ENCODE results near the gene ULK1.

The ULK1 gene

GRCh38 chr12:131928711-131929580 is 34.5 kb downstream of the ULK1 start, which contains the start of gene PUS1:
Gene PUS1 (plus strand): TSS chr12:131929276. CDS start chr12:131929723, 447 bp downstream.
- Histone ChIP-seq H2BK15ac (ENCODE audit: low read depth, poor library complexity, severe bottlenecking) (peak within 1 kb of the TSS; percentile 93), H3K27me3 (ENCODE audit: control insufficient read depth in 1 of 2, insufficient read depth in 1 of 2, low read length in 2 of 2) (no peaks in the 10 kb centered on the region), H3K4me3 (ENCODE audit: insufficient read depth in 1 of 2, low read depth in 1 of 2, low read length in 2 of 2) (peak within 1 kb of the TSS; percentile 88 to 90), H2BK5ac (ENCODE audit: low read depth, low read length, poor library complexity, severe bottlenecking) (peak within 1 kb of the TSS; percentile 48), H3K36me3 (ENCODE audit: control insufficient read depth in 1 of 2, insufficient read depth in 2 of 2, low read depth in 1 of 2, low read length in 2 of 2) (peaks cover 23% of the 10 kb centered on the region in 2 experiments), H3K4ac (ENCODE audit: low read depth in 1 of 2, low read length in 2 of 2) (peak within 1 kb of the TSS; percentile 53 to 95), H3K9ac (ENCODE audit: low read length) (peak within 1 kb of the TSS; percentile 91), H3K4me1 (ENCODE audit: control insufficient read depth, insufficient read depth, low read depth, low read length) (peaks cover 12% of the 10 kb centered on the region), H2BK120ac (ENCODE audit: low read depth, low read length) (peak within 1 kb of the TSS; percentile 94), H4K8ac (ENCODE audit: low read length) (peak within 1 kb of the TSS; percentile 74), H3K79me1 (replicated peaks; ENCODE audit: low read length, poor library complexity, severe bottlenecking) (peaks cover 26% of the 10 kb centered on the region), H4K91ac (ENCODE audit: low read length) (peak within 1 kb of the TSS; percentile 80), H3K9me3 (ENCODE audit: control insufficient read depth, low read length) (no peaks in the 10 kb centered on the region), H2AK5ac (ENCODE audit: low read length, severe bottlenecking) (peak within 1 kb of the TSS; percentile 84), H2BK12ac (ENCODE audit: low read length in 2 of 2) (peak within 1 kb of the TSS in 1 of 2 experiments; percentile 86), H3K4me2 (ENCODE audit: low read length, poor library complexity, severe bottlenecking) (peak within 1 kb of the TSS; percentile 93), H3K14ac (ENCODE audit: low read length in 2 of 2) (peak within 1 kb of the TSS; percentile 76 to 97), H3K23ac (ENCODE audit: low read length in 2 of 2) (peak within 1 kb of the TSS in 1 of 2 experiments; percentile 77), H2AFZ (ENCODE audit: low read depth, low read length) (peak within 1 kb of the TSS; percentile 91), H3K27ac (ENCODE audit: low read length, poor library complexity, severe bottlenecking) (no peak within 1 kb of the TSS), H3K18ac (ENCODE audit: low read depth in 1 of 2, low read length in 2 of 2) (peak within 1 kb of the TSS; percentile 82 to 97)
- WGBS = under 1% methylated on average over 58 of the region's 84 CpGs
- peak; percentile 95 for DNase-seq

GRCh38 chr12:131929581-131930456 is 35.4 kb downstream of the ULK1 start:
- Histone ChIP-seq H3K79me1 (replicated peaks; ENCODE audit: low read length, poor library complexity, severe bottlenecking) (peaks cover 30% of the 10 kb centered on the region), H3K14ac (ENCODE audit: low read length in 2 of 2) (peak overlapping the region in 1 of 2 experiments; percentile 44), H3K9me3 (ENCODE audit: control insufficient read depth, low read length) (no peaks in the 10 kb centered on the region), H3K4me2 (ENCODE audit: low read length, poor library complexity, severe bottlenecking) (peak overlapping the region; percentile 92), H3K9ac (ENCODE audit: low read length) (peak overlapping the region; percentile 91), H2BK12ac (ENCODE audit: low read length in 2 of 2) (no peak overlapping the region), H3K27ac (ENCODE audit: low read length, poor library complexity, severe bottlenecking) (no peak overlapping the region), H3K23ac (ENCODE audit: low read length in 2 of 2) (no peak overlapping the region), H3K18ac (ENCODE audit: low read depth in 1 of 2, low read length in 2 of 2) (peak overlapping the region in 1 of 2 experiments; percentile 6), H2BK120ac (ENCODE audit: low read depth, low read length) (peak overlapping the region; percentile 44), H2AFZ (ENCODE audit: low read depth, low read length) (peak overlapping the region; percentile 1), H3K27me3 (ENCODE audit: control insufficient read depth in 1 of 2, insufficient read depth in 1 of 2, low read length in 2 of 2) (no peaks in the 10 kb centered on the region), H3K4me3 (ENCODE audit: insufficient read depth in 1 of 2, low read depth in 1 of 2, low read length in 2 of 2) (peak overlapping the region; percentile 88 to 90), H3K4me1 (ENCODE audit: control insufficient read depth, insufficient read depth, low read depth, low read length) (peaks cover 10% of the 10 kb centered on the region), H4K91ac (ENCODE audit: low read length) (peak overlapping the region; percentile 67), H4K8ac (ENCODE audit: low read length) (no peak overlapping the region), H3K36me3 (ENCODE audit: control insufficient read depth in 1 of 2, insufficient read depth in 2 of 2, low read depth in 1 of 2, low read length in 2 of 2) (peaks cover 30 to 32% of the 10 kb centered on the region in 2 experiments), H3K4ac (ENCODE audit: low read depth in 1 of 2, low read length in 2 of 2) (peak overlapping the region in 1 of 2 experiments; percentile 4), H2BK15ac (ENCODE audit: low read depth, poor library complexity, severe bottlenecking) (no peak overlapping the region), H2AK5ac (ENCODE audit: low read length, severe bottlenecking) (no peak overlapping the region), H2BK5ac (ENCODE audit: low read depth, low read length, poor library complexity, severe bottlenecking) (peak overlapping the region; percentile 48)
- DNase-seq = peak; percentile 46
- WGBS = 1% methylated on average over 51 of the region's 87 CpGs

- Histone ChIP-seq H3K4me1 (ENCODE audit: control insufficient read depth, insufficient read depth, low read depth, low read length) (peaks cover 10% of the 10 kb centered on the region), H2BK5ac (ENCODE audit: low read depth, low read length, poor library complexity, severe bottlenecking) (no peak overlapping the region), H4K8ac (ENCODE audit: low read length) (no peak overlapping the region), H3K36me3 (ENCODE audit: control insufficient read depth in 1 of 2, insufficient read depth in 2 of 2, low read depth in 1 of 2, low read length in 2 of 2) (peaks cover 32 to 37% of the 10 kb centered on the region in 2 experiments), H3K18ac (ENCODE audit: low read depth in 1 of 2, low read length in 2 of 2) (no peak overlapping the region), H2BK120ac (ENCODE audit: low read depth, low read length) (no peak overlapping the region), H3K27ac (ENCODE audit: low read length, poor library complexity, severe bottlenecking) (no peak overlapping the region), H3K4ac (ENCODE audit: low read depth in 1 of 2, low read length in 2 of 2) (no peak overlapping the region), H3K79me1 (replicated peaks; ENCODE audit: low read length, poor library complexity, severe bottlenecking) (peaks cover 30% of the 10 kb centered on the region), H2BK15ac (ENCODE audit: low read depth, poor library complexity, severe bottlenecking) (no peak overlapping the region), H2AK5ac (ENCODE audit: low read length, severe bottlenecking) (no peak overlapping the region), H3K9ac (ENCODE audit: low read length) (peak overlapping the region; percentile 91), H4K91ac (ENCODE audit: low read length) (no peak overlapping the region), H3K4me2 (ENCODE audit: low read length, poor library complexity, severe bottlenecking) (peak overlapping the region; percentile 92), H3K27me3 (ENCODE audit: control insufficient read depth in 1 of 2, insufficient read depth in 1 of 2, low read length in 2 of 2) (no peaks in the 10 kb centered on the region), H2BK12ac (ENCODE audit: low read length in 2 of 2) (no peak overlapping the region), H3K14ac (ENCODE audit: low read length in 2 of 2) (no peak overlapping the region), H3K9me3 (ENCODE audit: control insufficient read depth, low read length) (no peaks in the 10 kb centered on the region), H3K23ac (ENCODE audit: low read length in 2 of 2) (no peak overlapping the region), H3K4me3 (ENCODE audit: insufficient read depth in 1 of 2, low read depth in 1 of 2, low read length in 2 of 2) (peak overlapping the region; percentile 88 to 90), H2AFZ (ENCODE audit: low read depth, low read length) (no peak overlapping the region)
- no peak for DNase-seq
- 85% methylated on average over 8 of the region's 9 CpGs for WGBS
These were observed 36.1 kb downstream of the ULK1 start for GRCh38 chr12:131930510-131930909.

Measured in mesenchymal stem cell (in vitro differentiated cells and primary cell).